VCaP (cell line): ENCODE results near the gene CDA.

ENCODE experiments used
- H3K27ac ChIP-seq: fragments of 450-650 bp; 2 replicates; pipeline ENCODE4 v1.5.1; 2017
- CTCF ChIP-seq: fragments of 450-650 bp; conservative IDR thresholded peaks from 2 replicates; pipeline ENCODE4 v1.5.1; 2017; ENCODE audit warnings: mild to moderate bottlenecking, moderate library complexity

The CDA gene

DNA sequence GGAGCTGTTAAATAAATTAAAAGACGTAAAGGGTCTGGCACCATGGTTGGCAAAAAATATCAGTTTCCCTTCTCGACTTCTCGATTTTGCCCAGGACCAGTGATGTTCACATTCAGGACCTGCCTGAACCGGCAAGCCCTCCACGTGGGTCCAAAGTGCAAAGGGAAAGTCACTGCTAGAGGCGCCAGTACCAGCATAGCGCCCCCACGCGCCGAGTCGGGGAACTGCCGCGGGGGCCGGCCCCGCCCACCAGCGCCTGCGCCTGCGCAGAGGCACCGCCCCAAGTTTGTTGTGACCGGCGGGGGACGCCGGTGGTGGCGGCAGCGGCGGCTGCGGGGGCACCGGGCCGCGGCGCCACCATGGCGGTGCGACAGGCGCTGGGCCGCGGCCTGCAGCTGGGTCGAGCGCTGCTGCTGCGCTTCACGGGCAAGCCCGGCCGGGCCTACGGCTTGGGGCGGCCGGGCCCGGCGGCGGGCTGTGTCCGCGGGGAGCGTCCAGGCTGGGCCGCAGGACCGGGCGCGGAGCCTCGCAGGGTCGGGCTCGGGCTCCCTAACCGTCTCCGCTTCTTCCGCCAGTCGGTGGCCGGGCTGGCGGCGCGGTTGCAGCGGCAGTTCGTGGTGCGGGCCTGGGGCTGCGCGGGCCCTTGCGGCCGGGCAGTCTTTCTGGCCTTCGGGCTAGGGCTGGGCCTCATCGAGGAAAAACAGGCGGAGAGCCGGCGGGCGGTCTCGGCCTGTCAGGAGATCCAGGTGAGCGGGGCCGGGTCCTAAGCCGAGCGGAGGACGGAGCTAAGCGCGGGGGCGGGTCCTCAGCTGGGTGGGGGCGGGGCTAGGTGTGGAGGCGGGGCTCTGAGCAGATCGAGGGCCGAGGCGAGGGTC, 44.5 kb downstream of the CDA start, which contains the start of gene PINK1:
TSS of gene PINK1 (plus strand) at position 269 of the 875 bp plus-strand sequence. CDS start at position 360, 91 bp downstream.
- peak; percentile 99 for TF ChIP-seq CTCF
- H3K27ac ChIP-seq = peak within 1 kb of the TSS; percentile 87

GRCh38 chr1:20634065-20634593, 45.2 kb downstream of the CDA start:
- peak overlapping the region; percentile 87 for H3K27ac ChIP-seq
- TF ChIP-seq CTCF = no peak

- no peak for TF ChIP-seq CTCF
- peak overlapping the region; percentile 87 for H3K27ac ChIP-seq
Observed at GRCh38 chr1:20634594-20635084, 45.7 kb downstream of the CDA start.

DNA sequence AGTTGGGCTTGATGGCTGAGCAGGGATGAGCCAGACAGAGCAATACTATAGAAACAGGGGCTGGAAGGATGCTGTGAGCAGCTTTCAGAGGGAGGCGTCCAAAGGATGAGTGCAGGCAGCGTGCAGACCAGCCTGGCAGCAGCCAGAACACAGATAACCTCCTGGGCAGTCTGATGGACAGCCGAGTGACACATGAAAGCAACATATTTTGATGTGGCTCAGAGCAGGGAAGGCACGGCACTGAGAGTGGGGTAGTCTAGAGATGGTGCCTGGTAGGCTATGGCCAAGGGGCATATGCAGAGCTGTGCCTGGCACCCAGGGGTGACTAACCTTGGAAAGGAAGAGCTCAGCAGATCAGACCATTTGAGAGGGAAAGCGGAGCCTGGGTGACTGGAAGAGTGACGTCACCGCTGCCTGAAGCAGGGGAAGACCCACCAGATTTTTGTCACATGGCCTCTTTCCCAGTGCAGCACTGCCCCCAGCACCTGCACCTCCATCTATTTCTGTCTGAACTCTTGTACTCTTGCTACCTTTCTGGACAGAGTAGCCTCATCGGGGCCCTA, 48.0 kb downstream of the CDA start:
- no peak overlapping the region for H3K27ac ChIP-seq
- TF ChIP-seq CTCF = no peak

GRCh38 chr1:20640183-20640597, 51.3 kb downstream of the CDA start:
- H3K27ac ChIP-seq = no peak overlapping the region
- peak; percentile 90 for TF ChIP-seq CTCF

- no peak overlapping the region for H3K27ac ChIP-seq
- TF ChIP-seq CTCF = no peak
Observed at GRCh38 chr1:20641975-20642374, 53.1 kb downstream of the CDA start.

- TF ChIP-seq CTCF = no peak
- H3K27ac ChIP-seq = no peak overlapping the region
Observed at GRCh38 chr1:20643080-20643479, 54.2 kb downstream of the CDA start.
